Amygdala (tissue), 56 donors: Measurements from ENCODE around the gene TIMM50.
"Not testable (repeated sequence)": the region's sequence is repeated elsewhere in the genome, so short reads cannot be mapped to it uniquely, and the experiment has no call there.

Experiments
- DNase-seq, 56 donors: peaks; one replicate each; lab custom pipeline; 2025; lab: John Stamatoyannopoulos, UW

The TIMM50 gene

GRCh38 chr19:39480337-39481228 is at the start of gene TIMM50:
TIMM50 (plus strand) TSS chr19:39480838; CDS start chr19:39480854, 16 bp downstream.
- peak; percentile 59 to 98 (median 91) for DNase-seq

- DNase-seq: no peak
These were observed 48.0 kb upstream of the TIMM50 start for GRCh38 chr19:39432677-39433025.

GRCh38 chr19:39433480-39434079 is 47.1 kb upstream of the TIMM50 start:
- DNase-seq: no peak

- no peak for DNase-seq
These were observed 46.2 kb upstream of the TIMM50 start for GRCh38 chr19:39434123-39435076.

GRCh38 chr19:39435499-39436349 is 44.9 kb upstream of the TIMM50 start, which contains the start of gene RPS16:
RPS16 (minus strand) TSS chr19:39435949; CDS start chr19:39435895, 54 bp downstream.
- peak; percentile 71 to 99 (median 97) for DNase-seq

GRCh38 chr19:39436350-39436716 is 44.3 kb upstream of the TIMM50 start:
- no peak for DNase-seq

- no peak for DNase-seq
These were observed 42.2 kb upstream of the TIMM50 start for GRCh38 chr19:39438270-39438934.

GRCh38 chr19:39444598-39445195 is 35.9 kb upstream of the TIMM50 start:
- DNase-seq: peak in 1 of 56 donors; percentile 31

GRCh38 chr19:39445196-39446111 is 35.2 kb upstream of the TIMM50 start, which contains the start of gene SUPT5H:
SUPT5H (plus strand) TSS chr19:39445582; CDS start chr19:39445891, 309 bp downstream.
- DNase-seq: peak; percentile 47 to 94 (median 88)

GRCh38 chr19:39446365-39447084 is 34.1 kb upstream of the TIMM50 start:
- DNase-seq: no peak

- DNase-seq: no peak
These were observed 32.4 kb upstream of the TIMM50 start for GRCh38 chr19:39448271-39448670.

- no peak for DNase-seq
These were observed 31.4 kb upstream of the TIMM50 start for GRCh38 chr19:39449116-39449797.

- DNase-seq: not testable (repeated sequence)
These were observed 29.4 kb upstream of the TIMM50 start for GRCh38 chr19:39451257-39451656.

GRCh38 chr19:39463403-39463802 is 17.2 kb upstream of the TIMM50 start:
- no peak for DNase-seq

GRCh38 chr19:39465956-39466747 is 14.5 kb upstream of the TIMM50 start:
- DNase-seq: no peak
